GM18951 (cell line): ENCODE data around the gene RNF215.

Experiments used
- POLR2A ChIP-seq: IDR thresholded peaks from 4 replicates; pipeline ENCODE4 v1.6.1; 2011; ENCODE audit warnings: mild to moderate bottlenecking; ENCODE audit not compliant: insufficient read length, insufficient read depth; ENCODE audit errors: extremely low read depth
- in situ Hi-C: fragments of 300-500 bp; cut with MboI; formaldehyde crosslinking; loops from one replicate; pipeline ENCODE4 v1.12.0; 2022; ENCODE audit warnings: low sequenced_read_pairs, mixed read lengths, inconsistent platforms; ENCODE audit not compliant: unreplicated experiment

The RNF215 gene

DNA sequence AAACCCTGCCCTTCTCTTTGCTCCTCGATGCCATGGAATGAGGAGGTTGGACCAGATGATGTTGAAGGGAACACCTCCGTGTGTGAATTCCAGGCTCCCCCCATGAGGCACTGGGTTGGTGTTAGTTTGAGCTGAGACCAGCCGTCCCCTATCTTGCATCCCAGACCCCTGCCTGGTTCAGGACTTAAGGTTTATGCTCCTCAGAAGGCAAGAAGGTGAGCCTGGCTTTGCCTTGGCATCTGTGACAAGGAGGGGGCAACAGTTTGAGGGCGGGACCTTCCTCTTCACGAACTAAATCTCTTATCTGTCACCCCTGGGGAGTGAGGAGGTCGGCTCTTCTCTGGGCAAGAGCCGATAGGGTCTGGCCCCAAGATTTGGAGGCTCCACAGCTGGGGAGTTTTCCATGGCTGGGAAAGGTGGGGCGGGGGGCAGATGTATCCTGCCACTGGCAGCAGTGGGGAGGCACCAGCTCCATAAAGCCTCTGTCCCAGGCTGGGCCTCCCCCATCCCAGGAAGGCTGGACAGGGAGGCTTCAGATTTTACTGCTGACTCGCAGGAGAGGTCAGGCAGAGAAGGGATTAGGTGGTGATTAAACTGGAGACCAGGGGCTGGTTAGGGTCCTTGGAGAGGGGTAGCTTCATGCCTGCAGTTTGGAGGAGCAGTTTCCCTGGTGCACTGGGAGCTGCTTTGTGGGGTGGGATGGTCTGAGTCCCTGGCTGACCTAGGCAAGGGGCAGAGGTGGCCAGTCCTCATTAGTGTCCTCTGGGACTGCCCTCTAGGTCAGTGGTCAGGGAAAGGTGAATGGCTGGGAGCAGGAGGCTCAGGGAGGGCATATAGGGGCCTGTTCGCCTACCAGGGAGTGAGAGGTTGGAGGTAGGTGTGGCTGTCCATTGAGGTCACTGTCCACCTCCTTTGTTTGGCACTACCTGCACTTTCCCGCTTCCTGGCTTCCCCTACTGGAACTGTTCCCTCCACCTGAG lies 10.7 kb upstream of the RNF215 start:
- in situ Hi-C loops = loop anchor here (10.0 to 25.0 kb wide), 2 partner anchors 87 to 286 kb away; no protein-coding TSS in a partner anchor
- no peak for TF ChIP-seq POLR2A

- peak; percentile 26 for TF ChIP-seq POLR2A
- in situ Hi-C loops = loop anchor here (10.0 to 25.0 kb wide), 2 partner anchors 88 to 285 kb away; no protein-coding TSS in a partner anchor
These were observed 9.9 kb upstream of the RNF215 start, which contains the start of gene SEC14L2 for GRCh38 chr22:30396871-30397655. SEC14L2 (plus strand) TSS chr22:30397018; CDS start chr22:30397117, 99 bp downstream.

DNA sequence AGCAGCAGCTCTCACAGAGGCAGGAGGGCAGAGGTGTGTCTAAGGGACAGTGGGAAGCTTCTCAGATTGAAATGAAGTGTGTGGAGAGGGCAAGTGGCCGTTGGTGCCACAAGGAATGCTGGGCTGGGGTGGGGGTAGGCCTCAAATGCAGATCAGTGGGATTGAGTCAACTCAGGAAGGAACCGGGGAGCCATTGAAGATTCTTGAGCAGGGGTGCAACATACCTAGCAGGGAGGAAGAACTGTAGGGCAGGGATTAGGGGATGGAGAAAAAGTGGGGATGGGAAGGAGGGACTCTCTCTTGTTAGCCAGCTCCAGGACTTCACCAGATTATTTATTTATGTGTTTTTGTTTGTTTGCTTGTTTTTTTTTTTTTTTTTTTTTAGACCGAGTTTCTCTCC lies 6.7 kb upstream of the RNF215 start:
- no peak for TF ChIP-seq POLR2A
- in situ Hi-C loops = loop anchor here (10.0 to 25.0 kb wide), 2 partner anchors 91 to 282 kb away; no protein-coding TSS in a partner anchor

- TF ChIP-seq POLR2A = no peak
- in situ Hi-C loops = loop anchor here (10.0 to 25.0 kb wide), 2 partner anchors 92 to 281 kb away; no protein-coding TSS in a partner anchor
These were observed 6.1 kb upstream of the RNF215 start for GRCh38 chr22:30393322-30393680.

GRCh38 chr22:30392661-30393321 lies 5.6 kb upstream of the RNF215 start:
- no peak for TF ChIP-seq POLR2A

DNA sequence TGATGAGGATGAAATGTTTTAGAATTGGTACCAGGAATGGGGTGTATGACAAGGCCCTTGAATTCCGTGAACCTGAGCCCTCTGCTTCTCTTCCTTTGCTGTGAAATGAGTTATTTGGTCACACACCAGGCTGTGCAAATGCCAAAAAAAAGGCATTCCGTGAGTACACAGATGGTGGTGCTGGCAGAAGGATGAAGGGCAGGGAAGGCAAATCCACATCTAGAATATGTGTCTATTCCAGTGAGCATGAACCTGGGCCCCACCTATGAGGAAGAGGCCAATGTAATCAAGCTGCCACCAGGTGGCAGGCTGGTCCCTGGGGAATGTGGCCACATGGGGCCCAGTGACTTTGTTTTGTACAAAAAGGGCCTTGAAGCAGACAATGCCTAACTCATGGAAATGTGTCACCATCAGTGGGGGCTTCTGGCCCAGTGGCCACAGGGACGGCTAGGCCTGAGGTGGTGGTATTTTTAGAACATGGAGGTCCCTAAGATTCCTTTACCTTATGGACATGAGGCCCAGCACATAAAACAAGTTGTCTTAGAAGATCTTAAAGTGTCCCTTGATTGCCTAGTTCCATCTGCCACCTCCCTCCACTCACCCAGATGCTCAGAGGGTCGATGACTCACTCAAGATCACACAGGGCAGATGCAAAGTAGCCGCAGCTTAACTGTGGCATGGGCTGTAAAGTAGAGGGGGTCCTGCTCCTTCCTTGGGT lies 3.9 kb upstream of the RNF215 start:
- no peak for TF ChIP-seq POLR2A
- in situ Hi-C loops = loop anchor here (10.0 to 25.0 kb wide), 2 partner anchors 94 to 279 kb away; no protein-coding TSS in a partner anchor

More at GRCh38 chr22:30392661-30393321, 5.6 kb upstream of the RNF215 start:
- in situ Hi-C loops = loop anchor here (10.0 to 25.0 kb wide), 2 partner anchors 92 to 280 kb away; no protein-coding TSS in a partner anchor

DNA sequence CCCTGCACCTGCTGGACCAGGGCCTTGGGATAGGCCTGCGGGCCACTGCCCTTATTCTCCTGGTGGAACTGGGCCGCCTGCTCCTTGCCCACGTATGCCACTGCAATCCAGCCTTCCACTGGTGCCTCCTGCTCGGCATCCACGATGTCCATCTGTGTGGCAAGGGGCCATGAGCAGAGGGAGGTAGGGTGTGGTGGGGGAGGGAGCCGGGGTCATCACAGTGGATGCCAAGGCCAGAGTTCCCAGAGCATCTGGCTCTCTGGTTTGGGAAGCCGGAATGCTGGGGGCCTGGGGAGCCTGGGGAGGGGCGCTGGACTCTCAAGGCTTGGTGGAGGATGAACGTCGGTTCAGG lies 627 bp downstream of the RNF215 start:
- in situ Hi-C loops = loop anchor here (10.0 to 25.0 kb wide), 2 partner anchors 122 to 274 kb away; partner anchors contain the start of gene OSM
- TF ChIP-seq POLR2A = no peak

- in situ Hi-C loops = loop anchor here (10.0 to 25.0 kb wide), 2 partner anchors 121 to 274 kb away; partner anchors contain the start of gene OSM
- TF ChIP-seq POLR2A = no peak
These were observed 1.3 kb downstream of the RNF215 start for GRCh38 chr22:30385942-30386341.

- TF ChIP-seq POLR2A = no peak
- in situ Hi-C loops = loop anchor here (10.0 to 25.0 kb wide), 2 partner anchors 118 to 271 kb away; partner anchors contain the start of gene OSM
These were observed 4.2 kb downstream of the RNF215 start for GRCh38 chr22:30383061-30383460.

DNA sequence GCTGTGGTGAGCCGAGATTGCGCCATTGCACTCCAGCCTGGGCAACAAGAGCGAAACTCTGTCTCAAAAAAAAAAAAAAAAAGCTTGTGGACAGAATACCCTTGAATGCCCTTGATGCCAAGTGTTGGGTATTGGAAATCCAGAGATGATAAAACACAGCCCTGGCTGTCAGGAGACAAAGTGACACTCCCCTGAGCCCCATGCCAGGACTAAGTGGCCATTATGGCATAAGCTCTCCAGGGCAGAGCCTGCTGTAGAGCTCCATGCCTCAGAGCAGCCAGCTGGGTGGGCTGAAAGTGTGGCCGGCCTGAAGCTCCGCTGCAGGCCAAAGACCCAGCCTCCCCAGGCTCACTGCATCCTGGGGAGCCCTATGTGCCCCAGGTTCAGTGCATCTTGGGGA lies 4.9 kb downstream of the RNF215 start:
- in situ Hi-C loops = loop anchor here (10.0 to 25.0 kb wide), 2 partner anchors 118 to 270 kb away; partner anchors contain the start of gene OSM
- no peak for TF ChIP-seq POLR2A

DNA sequence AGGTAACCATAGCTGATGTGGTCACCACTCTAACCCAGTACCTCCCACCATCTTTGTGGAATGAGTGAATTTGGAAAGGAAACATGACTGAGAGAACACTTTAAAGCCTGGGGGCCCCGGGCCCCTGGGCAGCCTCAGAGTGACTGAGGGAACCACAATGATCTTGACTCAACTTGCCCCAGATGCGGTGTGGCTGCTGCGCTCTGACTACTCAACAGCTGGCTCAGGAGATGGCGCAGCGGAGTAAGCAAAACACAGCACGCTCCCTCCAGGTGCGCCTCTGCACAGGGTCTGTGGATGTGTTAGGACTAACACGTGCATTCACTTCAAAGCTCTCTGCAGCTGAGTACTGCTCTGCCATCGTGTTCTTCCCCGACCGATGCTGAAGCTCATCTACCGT lies 5.9 kb downstream of the RNF215 start:
- in situ Hi-C loops = loop anchor here (10.0 to 25.0 kb wide), 2 partner anchors 116 to 269 kb away; partner anchors contain the start of gene OSM
- TF ChIP-seq POLR2A = no peak
